ENCODE measurements around the gene ASCL2. TPM values are rescaled to one million over a fixed set of nuclear protein-coding genes. Genes with fewer than 3 reads are reported as not detected.

ASCL2 gene
- total and polyA plus RNA-seq, 2 experiments from 2014 or later: not detected

DNA sequence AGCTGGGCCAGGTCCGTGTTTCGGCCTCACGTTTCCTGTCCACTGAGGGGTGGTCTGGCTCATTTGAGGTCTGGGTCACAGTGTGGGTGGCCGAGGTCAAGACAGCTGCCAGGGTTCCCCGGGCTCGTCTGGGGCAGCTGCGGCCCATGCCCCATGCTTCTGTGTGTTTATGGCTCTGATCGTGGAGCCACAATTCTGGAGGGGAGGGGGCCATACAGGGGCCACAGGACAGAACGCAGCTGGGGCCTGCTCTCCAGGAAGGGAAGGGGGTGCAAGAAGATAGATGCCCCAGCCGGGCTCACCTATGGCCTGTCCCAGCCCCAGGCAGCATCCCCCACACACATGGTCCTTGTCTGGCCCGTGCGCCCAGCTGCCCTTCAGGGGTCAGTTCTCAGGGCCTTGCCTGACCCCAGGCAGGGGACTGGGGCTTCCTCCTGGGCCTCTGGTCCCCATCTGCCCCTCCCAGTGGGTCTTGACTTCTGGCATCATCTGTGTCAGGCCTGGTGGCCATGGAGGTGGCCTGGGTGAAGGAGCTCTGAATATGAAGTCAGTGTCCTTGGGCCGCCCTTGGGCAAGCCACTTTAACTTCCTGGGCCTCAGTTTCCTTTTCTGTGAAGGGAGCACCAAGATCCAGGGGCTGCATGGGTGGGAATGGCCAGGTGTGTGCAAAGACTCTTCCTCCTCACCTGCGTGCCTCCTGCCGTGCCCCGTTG, 39.8 kb upstream of the ASCL2 start:
- TF ChIP-seq, protein P1, sequence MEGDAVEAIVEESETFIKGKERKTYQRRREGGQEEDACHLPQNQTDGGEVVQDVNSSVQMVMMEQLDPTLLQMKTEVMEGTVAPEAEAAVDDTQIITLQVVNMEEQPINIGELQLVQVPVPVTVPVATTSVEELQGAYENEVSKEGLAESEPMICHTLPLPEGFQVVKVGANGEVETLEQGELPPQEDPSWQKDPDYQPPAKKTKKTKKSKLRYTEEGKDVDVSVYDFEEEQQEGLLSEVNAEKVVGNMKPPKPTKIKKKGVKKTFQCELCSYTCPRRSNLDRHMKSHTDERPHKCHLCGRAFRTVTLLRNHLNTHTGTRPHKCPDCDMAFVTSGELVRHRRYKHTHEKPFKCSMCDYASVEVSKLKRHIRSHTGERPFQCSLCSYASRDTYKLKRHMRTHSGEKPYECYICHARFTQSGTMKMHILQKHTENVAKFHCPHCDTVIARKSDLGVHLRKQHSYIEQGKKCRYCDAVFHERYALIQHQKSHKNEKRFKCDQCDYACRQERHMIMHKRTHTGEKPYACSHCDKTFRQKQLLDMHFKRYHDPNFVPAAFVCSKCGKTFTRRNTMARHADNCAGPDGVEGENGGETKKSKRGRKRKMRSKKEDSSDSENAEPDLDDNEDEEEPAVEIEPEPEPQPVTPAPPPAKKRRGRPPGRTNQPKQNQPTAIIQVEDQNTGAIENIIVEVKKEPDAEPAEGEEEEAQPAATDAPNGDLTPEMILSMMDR (IDR thresholded peaks at IDR 0.05; ENCODE audit: low read depth, low read length): no peak
- no peaks in the 10 kb centered on the region for H3K36me3 ChIP-seq
- H3K27ac ChIP-seq: no peak overlapping the region
- DNase-seq (ENCODE audit: low read depth in 1 of 2, low spot score in 1 of 2): no peak
- H3K4me3 ChIP-seq: no peak overlapping the region
- H3K9me3 ChIP-seq (ENCODE audit: low read depth): no peaks in the 10 kb centered on the region
- H3K27me3 ChIP-seq: no peaks in the 10 kb centered on the region
- H3K4me1 ChIP-seq (ENCODE audit: low read depth): peaks cover 22% of the 10 kb centered on the region

DNA sequence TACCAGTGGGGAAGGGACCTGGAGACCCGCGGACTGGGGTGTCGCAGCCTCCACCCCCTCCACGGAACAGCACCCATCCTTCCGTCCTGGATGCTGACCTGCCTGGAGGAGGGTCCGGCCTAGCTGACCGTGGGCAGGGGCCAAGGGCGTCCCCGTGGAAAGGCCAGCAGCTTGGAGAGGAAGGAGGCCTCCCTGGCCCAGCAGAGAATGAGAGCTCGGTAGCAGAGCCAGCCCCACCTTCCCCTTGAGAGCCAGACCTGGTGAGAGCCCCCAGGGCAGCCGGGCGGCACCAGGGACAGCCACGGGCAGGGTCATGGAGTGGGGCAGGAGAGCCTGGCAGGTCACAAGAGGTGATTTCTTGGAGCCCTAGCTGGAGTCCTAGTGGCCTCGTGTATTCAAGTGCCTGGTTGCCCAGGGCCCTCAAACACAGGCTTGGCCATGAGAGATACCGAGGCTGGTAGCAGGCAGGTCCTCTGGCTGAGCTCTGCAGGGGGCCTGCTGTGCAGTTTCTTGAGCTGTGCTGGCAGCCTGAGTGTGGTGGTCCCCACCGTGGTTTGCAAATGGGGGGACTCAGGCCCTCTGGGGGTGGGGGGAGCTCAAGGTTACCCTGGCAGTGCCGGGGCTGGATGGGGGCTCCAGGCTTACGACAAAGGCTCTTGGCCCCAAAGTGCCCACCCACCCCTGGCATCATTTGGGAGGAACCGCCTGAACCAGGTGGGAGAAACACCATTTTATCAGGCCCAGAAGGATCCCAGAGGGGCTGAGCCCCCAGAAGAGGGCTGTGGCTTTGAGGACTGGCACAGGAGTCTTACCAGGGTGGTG, 39.1 kb upstream of the ASCL2 start:
- Histone ChIP-seq H3K9me3 (ENCODE audit: low read depth) (no peaks in the 10 kb centered on the region), H3K4me3 (no peak overlapping the region), H3K27ac (no peak overlapping the region), H3K36me3 (no peaks in the 10 kb centered on the region), H3K4me1 (ENCODE audit: low read depth) (peaks cover 22% of the 10 kb centered on the region), H3K27me3 (no peaks in the 10 kb centered on the region)
- TF ChIP-seq, protein P1 (IDR thresholded peaks at IDR 0.05; ENCODE audit: low read depth, low read length): no peak
- DNase-seq (ENCODE audit: low read depth in 1 of 2, low spot score in 1 of 2): no peak

DNA sequence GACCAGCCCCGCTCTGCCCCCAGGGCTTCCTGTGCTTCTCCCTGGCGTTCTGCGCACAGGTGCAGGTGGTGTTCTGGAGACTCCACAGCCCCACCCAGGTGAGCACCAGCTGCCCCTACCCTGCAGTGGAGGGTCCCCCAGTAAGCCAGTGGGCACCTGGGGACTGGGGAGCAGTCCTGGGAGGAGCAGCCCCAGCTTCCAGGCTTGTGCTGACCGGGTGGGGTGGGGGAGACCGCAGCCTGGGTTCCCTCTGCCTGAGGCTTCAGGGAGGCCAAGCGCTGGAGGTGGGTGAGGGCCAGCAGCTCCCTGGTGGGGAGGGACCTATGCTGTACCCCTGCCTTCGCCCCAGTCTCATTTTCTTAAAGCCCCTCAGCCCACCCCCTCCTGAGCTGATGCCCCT, 38.3 kb upstream of the ASCL2 start:
- Histone ChIP-seq H3K9me3 (ENCODE audit: low read depth) (no peaks in the 10 kb centered on the region), H3K4me1 (ENCODE audit: low read depth) (peaks cover 26% of the 10 kb centered on the region), H3K27ac (no peak overlapping the region), H3K4me3 (no peak overlapping the region), H3K27me3 (no peaks in the 10 kb centered on the region), H3K36me3 (no peaks in the 10 kb centered on the region)
- no peak for DNase-seq (ENCODE audit: low read depth in 1 of 2, low spot score in 1 of 2)
- TF ChIP-seq, protein P1 (IDR thresholded peaks at IDR 0.05; ENCODE audit: low read depth, low read length): no peak

DNA sequence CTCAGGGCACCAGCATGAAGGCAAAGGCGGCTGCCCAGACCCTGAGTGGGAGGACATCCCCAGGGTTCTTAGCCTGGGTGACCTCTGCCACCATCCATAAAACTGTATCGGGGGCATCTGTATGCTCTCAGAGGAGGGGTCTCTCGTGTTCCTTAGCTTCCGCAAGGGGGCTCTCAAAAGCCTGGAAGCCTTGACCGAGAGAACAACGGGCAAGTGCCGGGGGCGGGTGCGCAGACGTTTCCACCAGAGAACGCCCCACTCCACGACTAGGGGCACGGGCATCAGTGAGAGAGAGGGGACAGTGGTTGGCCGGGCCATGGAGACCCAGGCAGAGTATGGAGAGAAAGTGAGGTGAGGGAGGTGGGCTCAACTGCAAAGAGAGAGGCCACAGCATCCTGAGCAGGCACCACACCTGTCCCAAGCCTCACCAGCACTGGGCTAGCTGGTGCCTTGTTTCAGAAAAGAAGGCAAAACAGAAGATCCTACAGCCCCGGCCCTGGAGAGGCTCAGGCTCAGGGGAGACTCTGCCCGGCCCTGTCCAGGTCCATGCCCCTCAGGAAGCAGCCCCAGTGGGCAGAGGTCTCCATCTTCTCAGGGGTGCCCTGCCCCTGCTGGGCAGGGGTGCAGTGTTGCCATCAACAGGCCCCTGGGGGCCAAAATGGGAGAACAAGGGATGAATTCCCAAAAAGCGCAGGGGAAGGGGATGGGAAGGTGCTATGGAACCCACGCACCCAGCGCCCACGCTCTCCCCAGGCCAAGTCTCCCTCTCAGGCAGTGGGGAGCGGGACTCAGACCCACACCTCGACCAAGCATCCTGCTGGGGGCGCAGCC, 37.3 kb upstream of the ASCL2 start:
- Histone ChIP-seq H3K9me3 (ENCODE audit: low read depth) (no peaks in the 10 kb centered on the region), H3K36me3 (no peaks in the 10 kb centered on the region), H3K27me3 (no peaks in the 10 kb centered on the region), H3K27ac (no peak overlapping the region), H3K4me3 (no peak overlapping the region), H3K4me1 (ENCODE audit: low read depth) (peaks cover 36% of the 10 kb centered on the region)
- TF ChIP-seq, protein P1 (IDR thresholded peaks at IDR 0.05; ENCODE audit: low read depth, low read length): no peak
- no peak for DNase-seq (ENCODE audit: low read depth in 1 of 2, low spot score in 1 of 2)

DNA sequence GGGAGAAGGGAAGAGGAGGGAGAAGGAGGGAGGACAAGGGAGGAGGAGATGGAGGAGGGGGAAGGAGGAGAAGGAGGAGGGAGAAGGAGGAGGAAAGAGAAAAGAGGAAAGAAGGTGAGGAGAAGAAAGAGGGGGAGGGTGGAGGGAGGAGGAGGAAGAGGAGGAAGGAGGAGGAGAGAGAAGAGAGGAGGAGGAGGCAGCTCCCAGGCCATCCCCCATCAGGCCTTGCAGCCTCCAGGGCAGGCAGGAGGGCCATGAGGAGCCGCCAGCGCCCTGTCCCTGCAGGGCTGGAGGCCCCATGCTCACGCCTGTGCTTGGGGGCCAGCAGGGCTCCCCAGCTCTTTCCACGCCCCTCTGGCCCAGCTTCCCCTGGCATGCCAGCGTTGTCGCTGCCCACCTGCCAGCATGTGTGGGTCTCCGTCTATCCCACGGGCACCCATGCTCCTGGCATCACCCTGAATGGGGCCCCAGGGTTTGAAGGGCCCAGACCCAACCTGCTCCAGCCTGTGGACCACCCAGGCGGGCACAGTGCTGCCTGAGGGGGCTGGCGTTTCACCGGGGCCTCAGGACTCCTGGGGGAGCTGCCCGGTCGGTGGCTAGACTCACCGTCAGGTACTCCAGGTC, 36.6 kb upstream of the ASCL2 start:
- no peak overlapping the region for H3K4me3 ChIP-seq
- H3K4me1 ChIP-seq (ENCODE audit: low read depth): peaks cover 43% of the 10 kb centered on the region
- DNase-seq (ENCODE audit: low read depth in 1 of 2, low spot score in 1 of 2): no peak
- H3K27me3 ChIP-seq: no peaks in the 10 kb centered on the region
- no peaks in the 10 kb centered on the region for H3K36me3 ChIP-seq
- H3K27ac ChIP-seq: no peak overlapping the region
- H3K9me3 ChIP-seq (ENCODE audit: low read depth): no peaks in the 10 kb centered on the region
- TF ChIP-seq, protein P1 (IDR thresholded peaks at IDR 0.05; ENCODE audit: low read depth, low read length): no peak
